ENCODE measurements around the gene MORN1.

The MORN1 gene

DNA sequence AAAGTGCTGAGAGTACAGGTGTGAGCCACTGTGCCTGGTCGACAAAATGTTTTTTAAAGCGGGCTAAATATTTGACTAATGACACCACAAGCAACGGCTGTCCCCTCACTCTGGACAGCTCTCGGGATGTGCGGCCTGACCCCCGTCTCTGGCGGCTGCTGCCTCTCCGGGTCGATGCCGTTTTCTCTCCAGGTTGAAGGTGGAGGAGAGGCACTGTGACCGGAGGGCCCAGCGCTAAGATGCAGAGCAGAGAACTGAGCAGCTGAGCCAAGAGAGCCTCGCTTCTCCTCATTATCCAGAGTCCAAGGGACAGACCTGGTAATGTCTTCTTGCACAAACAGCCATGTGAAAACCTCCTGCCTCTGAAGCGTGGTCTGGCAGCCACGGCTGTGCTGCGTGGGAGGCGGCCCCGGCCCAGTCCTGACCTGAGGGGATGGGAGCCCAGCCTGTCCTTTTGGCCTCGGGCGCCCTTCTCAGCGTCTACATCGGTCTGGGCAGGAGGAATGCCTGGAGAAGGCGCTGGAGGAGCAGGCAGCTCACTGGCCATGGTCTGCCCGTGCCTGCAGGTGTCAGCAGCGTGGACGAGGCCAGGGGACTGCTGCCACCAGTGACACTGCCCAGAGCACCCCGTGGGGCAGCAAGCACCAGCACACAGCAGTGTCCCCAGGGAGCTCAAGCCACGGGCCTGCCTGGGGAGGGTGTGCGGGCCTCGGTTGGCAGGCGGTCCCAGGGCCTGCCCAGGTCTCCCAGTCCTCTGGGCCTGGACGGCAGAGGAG lies 10.3 kb downstream of the MORN1 start:
- no peak overlapping the region for H3K27ac ChIP-seq
- H3K27me3 ChIP-seq: no peaks in the 10 kb centered on the region
- no peaks in the 10 kb centered on the region for H3K9me3 ChIP-seq
- H3K36me3 ChIP-seq: no peaks in the 10 kb centered on the region
- TF ChIP-seq, protein P1, sequence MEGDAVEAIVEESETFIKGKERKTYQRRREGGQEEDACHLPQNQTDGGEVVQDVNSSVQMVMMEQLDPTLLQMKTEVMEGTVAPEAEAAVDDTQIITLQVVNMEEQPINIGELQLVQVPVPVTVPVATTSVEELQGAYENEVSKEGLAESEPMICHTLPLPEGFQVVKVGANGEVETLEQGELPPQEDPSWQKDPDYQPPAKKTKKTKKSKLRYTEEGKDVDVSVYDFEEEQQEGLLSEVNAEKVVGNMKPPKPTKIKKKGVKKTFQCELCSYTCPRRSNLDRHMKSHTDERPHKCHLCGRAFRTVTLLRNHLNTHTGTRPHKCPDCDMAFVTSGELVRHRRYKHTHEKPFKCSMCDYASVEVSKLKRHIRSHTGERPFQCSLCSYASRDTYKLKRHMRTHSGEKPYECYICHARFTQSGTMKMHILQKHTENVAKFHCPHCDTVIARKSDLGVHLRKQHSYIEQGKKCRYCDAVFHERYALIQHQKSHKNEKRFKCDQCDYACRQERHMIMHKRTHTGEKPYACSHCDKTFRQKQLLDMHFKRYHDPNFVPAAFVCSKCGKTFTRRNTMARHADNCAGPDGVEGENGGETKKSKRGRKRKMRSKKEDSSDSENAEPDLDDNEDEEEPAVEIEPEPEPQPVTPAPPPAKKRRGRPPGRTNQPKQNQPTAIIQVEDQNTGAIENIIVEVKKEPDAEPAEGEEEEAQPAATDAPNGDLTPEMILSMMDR (IDR thresholded peaks at IDR 0.05): no peak
- H3K4me1 ChIP-seq (ENCODE audit: control insufficient read depth in 1 of 2, insufficient read depth in 1 of 2, low read depth in 1 of 2, low read length in 1 of 2): no peaks in the 10 kb centered on the region
- no peak overlapping the region for H3K4me3 ChIP-seq (ENCODE audit: low read depth in 1 of 2, low read length in 1 of 2)

DNA sequence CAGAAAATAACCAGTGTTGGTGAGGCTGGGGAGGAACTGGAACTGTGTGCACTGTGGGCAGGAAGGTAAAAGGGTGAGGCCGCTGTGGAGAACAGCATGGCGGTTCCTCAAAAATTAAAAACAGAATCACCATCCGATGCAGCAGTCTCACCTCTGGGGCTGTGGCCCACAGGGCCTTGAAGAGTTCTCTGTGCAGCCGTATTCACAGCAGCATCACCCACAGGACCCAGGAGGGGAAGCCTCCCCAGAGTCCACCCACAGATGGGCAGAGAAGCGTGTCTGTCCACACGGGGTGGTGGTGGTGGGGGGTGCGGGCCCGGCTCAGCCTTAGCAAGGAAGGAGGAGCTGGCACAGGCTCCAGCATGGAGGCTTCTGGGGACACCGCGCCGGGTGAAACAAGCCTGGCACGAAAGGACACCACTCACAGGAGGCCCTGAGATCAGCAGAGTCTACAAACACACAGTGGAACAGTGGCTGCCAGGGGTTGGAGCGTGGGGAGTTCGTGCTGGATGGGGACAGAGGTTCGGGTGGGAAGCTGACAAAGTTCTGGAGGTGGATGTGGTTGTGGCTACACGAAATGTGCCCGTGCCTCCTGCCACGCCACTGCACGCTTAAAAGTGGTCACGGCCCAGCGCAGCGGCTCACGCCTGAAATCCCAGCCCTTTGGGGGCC lies 11.5 kb downstream of the MORN1 start:
- no peaks in the 10 kb centered on the region for H3K36me3 ChIP-seq
- TF ChIP-seq, protein P1 (IDR thresholded peaks at IDR 0.05): no peak
- H3K27me3 ChIP-seq: no peaks in the 10 kb centered on the region
- H3K4me1 ChIP-seq (ENCODE audit: control insufficient read depth in 1 of 2, insufficient read depth in 1 of 2, low read depth in 1 of 2, low read length in 1 of 2): no peaks in the 10 kb centered on the region
- H3K27ac ChIP-seq: no peak overlapping the region
- H3K4me3 ChIP-seq (ENCODE audit: low read depth in 1 of 2, low read length in 1 of 2): no peak overlapping the region
- no peaks in the 10 kb centered on the region for H3K9me3 ChIP-seq

DNA sequence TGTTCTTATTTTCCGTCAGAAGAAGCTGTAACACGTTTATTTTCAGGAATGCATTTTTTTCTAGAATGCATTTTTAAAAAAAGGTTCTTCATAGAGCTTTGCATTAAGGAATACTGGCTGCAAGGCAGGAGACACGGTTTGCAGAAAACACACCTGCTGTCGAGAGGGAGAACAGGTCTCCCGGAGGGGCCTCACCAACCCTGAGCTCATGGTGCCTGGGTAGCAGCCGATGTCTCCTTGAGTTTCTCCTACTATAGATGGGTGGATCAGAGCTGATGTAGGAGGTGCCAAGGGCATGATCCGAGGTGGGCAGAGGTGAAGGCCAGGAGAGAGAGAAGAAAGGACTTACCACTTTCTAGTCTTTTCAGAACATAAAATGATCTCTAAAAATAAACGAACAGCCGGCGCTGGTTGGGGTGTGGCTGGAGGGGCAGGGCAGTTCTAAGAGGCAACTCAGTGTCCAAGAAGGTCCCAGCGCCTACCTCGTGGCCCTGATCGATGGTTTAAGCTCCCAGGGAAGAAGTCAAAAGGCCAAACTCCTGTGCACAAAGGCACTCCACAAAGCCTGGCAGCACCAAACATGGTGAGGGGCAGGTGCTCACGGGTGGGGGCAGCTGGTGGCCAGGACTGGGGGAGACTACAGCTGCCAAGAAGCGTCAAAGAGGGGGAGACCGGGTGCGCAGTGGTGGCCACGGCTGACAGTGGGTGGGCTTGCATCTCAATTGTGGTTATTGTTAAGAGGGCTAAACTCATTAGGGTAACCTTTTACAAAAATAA lies 12.2 kb downstream of the MORN1 start:
- Histone ChIP-seq H3K36me3 (no peaks in the 10 kb centered on the region), H3K4me1 (ENCODE audit: control insufficient read depth in 1 of 2, insufficient read depth in 1 of 2, low read depth in 1 of 2, low read length in 1 of 2) (no peaks in the 10 kb centered on the region), H3K27ac (no peak overlapping the region), H3K9me3 (no peaks in the 10 kb centered on the region), H3K27me3 (no peaks in the 10 kb centered on the region), H3K4me3 (ENCODE audit: low read depth in 1 of 2, low read length in 1 of 2) (no peak overlapping the region)
- TF ChIP-seq, protein P1 (IDR thresholded peaks at IDR 0.05): no peak

DNA sequence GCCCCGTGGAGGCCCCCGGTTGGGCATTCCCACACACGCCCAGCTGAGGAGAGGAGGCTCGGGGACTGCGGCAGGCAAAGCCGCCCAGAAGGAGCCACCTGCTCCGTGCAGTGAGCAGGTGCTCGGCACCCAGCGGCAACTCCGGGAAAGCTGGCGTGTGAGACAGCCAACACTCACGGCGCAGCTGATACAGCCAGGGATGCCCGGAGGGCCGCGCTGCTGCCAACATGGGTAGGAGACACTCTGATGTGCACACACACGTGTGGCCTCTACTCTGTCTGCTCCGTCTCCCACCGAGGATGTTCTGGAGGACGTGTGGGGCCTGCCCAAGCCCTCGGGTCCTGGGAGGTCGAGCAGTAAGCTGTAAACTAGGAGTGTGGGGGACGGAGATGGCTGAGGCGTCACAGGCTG lies 12.9 kb downstream of the MORN1 start:
- no peak overlapping the region for H3K4me3 ChIP-seq (ENCODE audit: low read depth in 1 of 2, low read length in 1 of 2)
- no peaks in the 10 kb centered on the region for H3K4me1 ChIP-seq (ENCODE audit: control insufficient read depth in 1 of 2, insufficient read depth in 1 of 2, low read depth in 1 of 2, low read length in 1 of 2)
- no peaks in the 10 kb centered on the region for H3K27me3 ChIP-seq
- H3K27ac ChIP-seq: no peak overlapping the region
- no peaks in the 10 kb centered on the region for H3K9me3 ChIP-seq
- TF ChIP-seq, protein P1 (IDR thresholded peaks at IDR 0.05): no peak
- no peaks in the 10 kb centered on the region for H3K36me3 ChIP-seq

DNA sequence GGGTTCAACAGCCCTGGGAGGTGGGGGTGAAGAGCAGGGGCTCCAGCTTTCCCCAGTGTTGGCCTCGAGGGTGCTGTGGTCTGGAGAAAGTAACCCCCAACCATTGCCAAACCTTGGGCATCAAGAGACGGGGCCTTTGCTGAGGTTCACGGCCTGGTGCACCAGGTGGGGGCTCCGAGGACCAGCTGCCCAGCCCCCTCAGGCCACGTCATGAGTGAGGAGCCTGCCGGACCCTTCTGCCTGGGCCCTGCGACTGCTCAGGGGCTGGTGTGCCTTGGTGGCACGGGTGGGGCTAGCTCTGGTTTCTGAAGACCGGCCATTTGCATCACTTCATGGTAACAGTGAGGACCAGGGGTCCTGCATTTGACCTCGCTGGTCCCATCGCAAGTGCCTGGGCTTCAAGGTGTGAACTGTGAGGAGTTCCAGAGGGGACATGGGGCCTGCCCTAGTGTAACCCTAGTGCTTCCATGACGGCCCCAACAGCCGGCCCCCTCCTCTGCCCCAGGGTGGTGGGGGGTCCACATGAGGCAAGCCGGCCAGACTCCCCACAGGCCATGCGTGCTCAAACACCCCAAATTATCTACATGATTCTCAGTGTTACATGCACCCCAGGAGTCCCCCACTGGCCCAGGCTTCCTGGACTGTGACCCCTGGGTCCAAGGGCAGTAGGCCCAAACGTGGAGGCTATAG lies 13.5 kb downstream of the MORN1 start:
- H3K9me3 ChIP-seq: no peaks in the 10 kb centered on the region
- no peaks in the 10 kb centered on the region for H3K36me3 ChIP-seq
- H3K27ac ChIP-seq: no peak overlapping the region
- no peak overlapping the region for H3K4me3 ChIP-seq (ENCODE audit: low read depth in 1 of 2, low read length in 1 of 2)
- TF ChIP-seq, protein P1 (IDR thresholded peaks at IDR 0.05): no peak
- no peaks in the 10 kb centered on the region for H3K27me3 ChIP-seq
- no peaks in the 10 kb centered on the region for H3K4me1 ChIP-seq (ENCODE audit: control insufficient read depth in 1 of 2, insufficient read depth in 1 of 2, low read depth in 1 of 2, low read length in 1 of 2)
